Islet precursor cell (in vitro differentiated cells): Measurements from ENCODE around the gene MYO7B.

Source experiments
- DNase-seq: peaks from one replicate; pipeline ENCODE4 v3.0.0-alpha.2; 2018

MYO7B gene

GRCh38 chr2:127535422-127535901 is at the start of gene MYO7B:
TSS of gene MYO7B (plus strand) at chr2:127535683. CDS start at chr2:127559723, 24,040 bp downstream.
- no peak for DNase-seq

- no peak for DNase-seq
Measured at GRCh38 chr2:127485694-127486071, 49.8 kb upstream of the MYO7B start.

GRCh38 chr2:127486247-127487058 is 49.0 kb upstream of the MYO7B start:
- no peak for DNase-seq

GRCh38 chr2:127490283-127490682 is 45.2 kb upstream of the MYO7B start:
- no peak for DNase-seq

- DNase-seq, result no peak
Measured at GRCh38 chr2:127498386-127498785, 37.1 kb upstream of the MYO7B start.

- no peak for DNase-seq
Measured at GRCh38 chr2:127503491-127503890, 32.0 kb upstream of the MYO7B start.

- DNase-seq, result no peak
Measured at GRCh38 chr2:127504552-127505430, 30.7 kb upstream of the MYO7B start.

- no peak for DNase-seq
Measured at GRCh38 chr2:127506510-127506909, 29.0 kb upstream of the MYO7B start.

GRCh38 chr2:127508023-127508630 is 27.4 kb upstream of the MYO7B start:
- DNase-seq, result no peak

GRCh38 chr2:127508631-127509034 is 26.9 kb upstream of the MYO7B start:
- no peak for DNase-seq

GRCh38 chr2:127510073-127510472 is 25.4 kb upstream of the MYO7B start:
- DNase-seq, result no peak

GRCh38 chr2:127511090-127511695 is 24.3 kb upstream of the MYO7B start:
- no peak for DNase-seq

- no peak for DNase-seq
Measured at GRCh38 chr2:127511917-127512316, 23.6 kb upstream of the MYO7B start.

GRCh38 chr2:127512362-127512761 is 23.1 kb upstream of the MYO7B start:
- DNase-seq, result no peak

GRCh38 chr2:127514076-127514475 is 21.4 kb upstream of the MYO7B start:
- DNase-seq, result no peak

- no peak for DNase-seq
Measured at GRCh38 chr2:127514485-127514884, 21.0 kb upstream of the MYO7B start.

GRCh38 chr2:127515383-127515915 is 20.0 kb upstream of the MYO7B start:
- DNase-seq, result no peak

- DNase-seq, result no peak
Measured at GRCh38 chr2:127516041-127516762, 19.3 kb upstream of the MYO7B start.

GRCh38 chr2:127517465-127517864 is 18.0 kb upstream of the MYO7B start:
- no peak for DNase-seq

GRCh38 chr2:127520424-127520823 is 15.1 kb upstream of the MYO7B start:
- no peak for DNase-seq

GRCh38 chr2:127523269-127523939 is 12.1 kb upstream of the MYO7B start:
- DNase-seq, result no peak
